Activated CD4-positive, CD25-positive, alpha-beta regulatory T cell treated with anti-CD3 and anti-CD28 coated beads, Interleukin-2, amount 50 U/mL, for 24 hours (primary cell): ENCODE results near the gene VAV3.

Experiments used
- ATAC-seq, 2 donors: fragments of 150-1000 bp; cut with Tn5 transposase; one replicate each; pipeline ENCODE4 v1.10.0; 2021; ENCODE audit warnings: mild to moderate bottlenecking in 1 of 2, moderate library complexity in 1 of 2

VAV3 gene

GRCh38 chr1:107972391-107973180 lies 7.6 kb upstream of the VAV3 start:
- ATAC-seq = no peak

GRCh38 chr1:107966550-107966949 lies 1.6 kb upstream of the VAV3 start:
- no peak for ATAC-seq

GRCh38 chr1:107964336-107965109 lies 457 bp downstream of the VAV3 start:
- peak; percentile 1 to 4 for ATAC-seq

GRCh38 chr1:107963601-107964335 lies 1.2 kb downstream of the VAV3 start:
- peak; percentile 87 to 88 for ATAC-seq

- ATAC-seq = no peak
These were observed 2.0 kb downstream of the VAV3 start for GRCh38 chr1:107963008-107963407.

- ATAC-seq = peak in 1 of 2 donors; percentile 20
These were observed 10.1 kb downstream of the VAV3 start for GRCh38 chr1:107954719-107955415.

- ATAC-seq = no peak
These were observed 10.9 kb downstream of the VAV3 start for GRCh38 chr1:107954126-107954525.

- no peak for ATAC-seq
These were observed 11.4 kb downstream of the VAV3 start for GRCh38 chr1:107953556-107953955.

GRCh38 chr1:107952989-107953388 lies 12.0 kb downstream of the VAV3 start:
- no peak for ATAC-seq

- ATAC-seq = no peak
These were observed 14.5 kb downstream of the VAV3 start for GRCh38 chr1:107950464-107950863.

GRCh38 chr1:107949467-107950253 lies 15.3 kb downstream of the VAV3 start:
- peak; percentile 44 to 64 for ATAC-seq

- ATAC-seq = no peak
These were observed 18.2 kb downstream of the VAV3 start for GRCh38 chr1:107946794-107947193.

GRCh38 chr1:107943694-107944093 lies 21.3 kb downstream of the VAV3 start:
- no peak for ATAC-seq

- ATAC-seq = no peak
These were observed 22.2 kb downstream of the VAV3 start for GRCh38 chr1:107942814-107943213.

- ATAC-seq = no peak
These were observed 23.4 kb downstream of the VAV3 start for GRCh38 chr1:107941531-107941930.

GRCh38 chr1:107941123-107941522 lies 23.9 kb downstream of the VAV3 start:
- no peak for ATAC-seq

- no peak for ATAC-seq
These were observed 24.3 kb downstream of the VAV3 start for GRCh38 chr1:107940701-107941100.

- no peak for ATAC-seq
These were observed 24.9 kb downstream of the VAV3 start for GRCh38 chr1:107940017-107940577.

- ATAC-seq = no peak
These were observed 25.7 kb downstream of the VAV3 start for GRCh38 chr1:107939256-107939655.

GRCh38 chr1:107936498-107937481 lies 28.2 kb downstream of the VAV3 start:
- peak; percentile 42 to 57 for ATAC-seq
